RWPE1 (cell line): Measurements from ENCODE around the gene UVSSA.

ENCODE experiments used
- CTCF ChIA-PET: fragments of 350-600 bp; sonication (Branson Sonifier 250); formaldehyde crosslinking; extraction: SDS; loops from one replicate; lab custom pipeline; 2021; lab: Yijun Ruan, JAX
- POLR2A ChIA-PET: fragments of 400-600 bp; formaldehyde crosslinking; extraction: SDS; loops from one replicate; lab custom pipeline; 2020; ENCODE audit warnings: antibody characterized with exemption; ENCODE audit not compliant: low non-redundant PET; lab: Yijun Ruan, JAX
- DNase-seq: peaks from one replicate; pipeline ENCODE4 v3.0.0; 2012; ENCODE audit warnings: low spot score
- H3K27ac ChIP-seq: fragments of 450-650 bp; 2 replicates; pipeline ENCODE4 v1.5.1; 2017
- TF ChIP-seq, protein P1 (sequence below): fragments of 450-650 bp; conservative IDR thresholded peaks from 2 replicates; pipeline ENCODE4 v1.5.1; 2017; ENCODE audit warnings: low read depth, mild to moderate bottlenecking

Gene UVSSA

DNA sequence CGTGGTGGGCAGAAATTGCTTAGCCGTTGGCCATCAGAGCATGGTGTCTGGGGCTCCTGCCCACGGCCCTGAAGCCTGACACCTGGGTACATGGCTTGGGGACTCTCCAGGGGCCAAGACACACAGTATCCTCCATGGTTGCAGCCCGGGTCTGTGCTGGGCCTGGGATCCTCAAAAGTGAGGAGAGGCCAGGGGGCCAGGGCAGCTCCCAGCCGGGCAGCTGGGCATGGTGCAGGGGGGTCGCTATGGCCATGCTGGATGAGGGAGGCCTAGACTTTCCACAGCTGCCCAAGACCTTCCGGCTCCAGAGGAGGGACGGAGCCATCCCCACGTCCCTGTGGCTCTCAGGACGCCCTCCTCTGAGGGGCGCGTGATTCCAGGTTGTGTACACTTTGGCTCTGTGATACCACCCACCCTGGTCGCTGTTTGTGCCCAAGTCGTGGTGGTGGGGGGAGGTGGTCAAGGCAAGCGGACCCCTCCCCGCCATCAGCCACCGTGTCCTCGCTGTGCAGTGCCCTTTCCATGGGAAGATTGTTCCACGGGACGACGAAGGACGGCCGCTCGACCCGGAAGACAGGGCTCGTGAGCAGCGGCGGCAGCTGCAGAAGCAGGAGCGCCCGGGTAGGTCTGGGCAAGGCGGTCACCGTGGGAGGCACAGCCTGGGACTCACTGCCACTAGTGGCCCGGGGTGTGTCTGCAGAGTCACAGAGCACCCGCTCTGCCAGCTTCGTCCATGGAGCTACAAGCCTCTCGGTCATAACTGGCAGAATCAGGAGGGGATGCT lies 33.6 kb downstream of the UVSSA start:
- CTCF ChIA-PET, result interaction anchor here (0.7 kb wide), 1 partner anchor 169 kb away, joined by 3 read pairs; no protein-coding TSS in a partner anchor
- no peak overlapping the region for H3K27ac ChIP-seq
- POLR2A ChIA-PET, result no interaction called here
- TF ChIP-seq, protein P1, sequence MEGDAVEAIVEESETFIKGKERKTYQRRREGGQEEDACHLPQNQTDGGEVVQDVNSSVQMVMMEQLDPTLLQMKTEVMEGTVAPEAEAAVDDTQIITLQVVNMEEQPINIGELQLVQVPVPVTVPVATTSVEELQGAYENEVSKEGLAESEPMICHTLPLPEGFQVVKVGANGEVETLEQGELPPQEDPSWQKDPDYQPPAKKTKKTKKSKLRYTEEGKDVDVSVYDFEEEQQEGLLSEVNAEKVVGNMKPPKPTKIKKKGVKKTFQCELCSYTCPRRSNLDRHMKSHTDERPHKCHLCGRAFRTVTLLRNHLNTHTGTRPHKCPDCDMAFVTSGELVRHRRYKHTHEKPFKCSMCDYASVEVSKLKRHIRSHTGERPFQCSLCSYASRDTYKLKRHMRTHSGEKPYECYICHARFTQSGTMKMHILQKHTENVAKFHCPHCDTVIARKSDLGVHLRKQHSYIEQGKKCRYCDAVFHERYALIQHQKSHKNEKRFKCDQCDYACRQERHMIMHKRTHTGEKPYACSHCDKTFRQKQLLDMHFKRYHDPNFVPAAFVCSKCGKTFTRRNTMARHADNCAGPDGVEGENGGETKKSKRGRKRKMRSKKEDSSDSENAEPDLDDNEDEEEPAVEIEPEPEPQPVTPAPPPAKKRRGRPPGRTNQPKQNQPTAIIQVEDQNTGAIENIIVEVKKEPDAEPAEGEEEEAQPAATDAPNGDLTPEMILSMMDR, result no peak
- DNase-seq, result no peak

DNA sequence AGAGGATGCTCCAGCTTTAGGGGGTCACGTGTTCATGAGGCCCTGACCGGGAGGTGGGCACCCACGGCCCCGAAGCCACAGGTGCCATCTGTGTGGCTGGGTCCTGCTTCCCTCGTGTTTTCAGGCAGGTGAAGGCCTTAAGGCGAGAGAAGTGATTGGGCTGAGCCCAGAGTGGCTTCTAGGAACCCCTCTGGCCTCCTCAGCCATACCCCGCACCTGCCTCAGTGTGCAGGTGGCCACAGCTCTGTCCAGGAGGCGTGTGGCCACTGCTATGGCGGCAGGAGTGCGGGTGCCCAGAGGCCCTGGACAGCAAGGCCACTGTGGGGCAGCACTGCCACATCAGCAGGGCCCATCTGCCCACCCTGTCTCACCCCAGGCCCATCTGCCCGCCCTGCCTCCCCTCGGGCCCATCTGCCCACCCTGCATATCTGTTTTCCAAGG lies 34.2 kb downstream of the UVSSA start:
- POLR2A ChIA-PET, result no interaction called here
- no peak for DNase-seq
- H3K27ac ChIP-seq, result no peak overlapping the region
- TF ChIP-seq, protein P1, result no peak
- CTCF ChIA-PET, result interaction anchor here (0.7 kb wide), 1 partner anchor 168 kb away, joined by 3 read pairs; no protein-coding TSS in a partner anchor

DNA sequence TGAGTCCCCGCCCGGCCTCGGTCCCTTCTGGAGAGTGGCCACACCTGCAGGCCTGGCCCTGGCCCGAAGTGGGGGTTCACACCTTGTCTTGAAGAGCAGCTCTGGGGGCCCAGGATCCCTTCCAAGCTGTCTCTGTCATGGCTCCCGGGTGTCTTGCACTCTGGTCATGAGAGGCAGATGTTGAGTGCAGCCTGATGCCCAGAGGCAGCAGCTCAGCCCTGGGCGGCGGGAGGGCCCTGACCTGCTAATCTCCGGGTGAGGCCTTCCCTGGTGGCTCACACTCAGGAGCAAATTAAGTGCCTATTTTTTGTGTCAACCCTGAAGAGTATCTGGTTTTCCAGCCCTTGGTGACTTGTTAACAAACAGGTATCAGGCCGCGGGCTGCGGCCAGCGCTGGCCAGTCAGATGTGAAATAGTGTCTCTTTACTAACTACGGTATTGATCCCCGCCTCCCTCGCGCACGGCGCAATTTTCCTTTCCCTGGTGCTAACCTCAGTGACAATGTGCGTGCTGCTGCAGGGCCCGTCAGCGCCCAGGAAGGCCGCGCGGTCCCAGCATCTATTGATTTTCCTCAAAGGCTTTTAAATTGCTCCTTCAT lies 35.0 kb downstream of the UVSSA start:
- DNase-seq, result no peak
- TF ChIP-seq, protein P1, result no peak
- H3K27ac ChIP-seq, result no peak overlapping the region
- ChIA-PET CTCF (no interaction called here), POLR2A (no interaction called here)

DNA sequence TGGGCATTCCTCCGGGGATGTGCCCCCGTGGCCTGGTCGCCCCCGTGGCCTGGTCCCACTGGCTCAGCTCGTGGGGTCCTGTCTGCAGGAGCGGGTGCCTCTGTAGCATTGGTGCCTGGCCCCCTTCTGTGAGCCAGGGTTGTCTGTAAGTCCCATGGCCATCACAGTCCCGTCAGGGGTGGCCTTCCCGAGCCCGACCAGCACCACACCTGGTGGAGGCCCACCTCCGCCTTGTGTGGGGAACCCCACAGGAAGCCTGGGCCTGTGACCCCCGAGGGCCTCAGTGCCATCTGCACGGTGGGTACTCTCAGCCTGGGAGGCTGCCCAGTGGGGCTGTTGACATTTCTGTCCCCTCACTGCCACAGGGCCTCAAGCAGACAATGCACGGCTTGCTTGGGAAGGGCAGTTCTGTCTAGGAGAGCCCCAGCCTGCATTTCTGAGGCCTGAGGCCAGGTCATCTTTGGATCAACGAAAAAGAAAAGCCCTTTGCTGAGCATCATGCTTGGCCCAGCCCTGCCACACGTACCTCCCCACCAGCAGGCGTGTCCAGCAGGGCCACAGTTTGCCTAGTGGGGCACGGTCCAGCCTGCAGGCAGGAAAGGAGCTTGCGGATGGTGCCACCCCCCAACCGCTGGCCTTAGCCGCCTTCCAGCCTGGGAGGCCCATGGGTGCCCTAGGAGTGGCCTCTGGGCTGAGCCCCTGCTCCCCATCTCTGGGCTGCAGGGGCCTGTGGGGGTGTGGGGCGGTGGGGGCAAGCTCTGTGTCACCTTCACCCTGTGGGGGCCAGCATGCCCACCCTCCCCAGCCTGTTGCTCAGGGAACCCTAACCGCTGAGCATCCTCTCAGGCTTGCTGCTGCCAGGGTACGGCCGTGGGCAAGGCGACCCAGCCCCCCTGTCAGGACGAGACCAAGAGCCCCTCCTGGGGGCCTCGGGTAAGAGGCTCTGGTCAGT lies 36.0 kb downstream of the UVSSA start:
- ChIA-PET CTCF (no interaction called here), POLR2A (no interaction called here)
- H3K27ac ChIP-seq, result no peak overlapping the region

DNA sequence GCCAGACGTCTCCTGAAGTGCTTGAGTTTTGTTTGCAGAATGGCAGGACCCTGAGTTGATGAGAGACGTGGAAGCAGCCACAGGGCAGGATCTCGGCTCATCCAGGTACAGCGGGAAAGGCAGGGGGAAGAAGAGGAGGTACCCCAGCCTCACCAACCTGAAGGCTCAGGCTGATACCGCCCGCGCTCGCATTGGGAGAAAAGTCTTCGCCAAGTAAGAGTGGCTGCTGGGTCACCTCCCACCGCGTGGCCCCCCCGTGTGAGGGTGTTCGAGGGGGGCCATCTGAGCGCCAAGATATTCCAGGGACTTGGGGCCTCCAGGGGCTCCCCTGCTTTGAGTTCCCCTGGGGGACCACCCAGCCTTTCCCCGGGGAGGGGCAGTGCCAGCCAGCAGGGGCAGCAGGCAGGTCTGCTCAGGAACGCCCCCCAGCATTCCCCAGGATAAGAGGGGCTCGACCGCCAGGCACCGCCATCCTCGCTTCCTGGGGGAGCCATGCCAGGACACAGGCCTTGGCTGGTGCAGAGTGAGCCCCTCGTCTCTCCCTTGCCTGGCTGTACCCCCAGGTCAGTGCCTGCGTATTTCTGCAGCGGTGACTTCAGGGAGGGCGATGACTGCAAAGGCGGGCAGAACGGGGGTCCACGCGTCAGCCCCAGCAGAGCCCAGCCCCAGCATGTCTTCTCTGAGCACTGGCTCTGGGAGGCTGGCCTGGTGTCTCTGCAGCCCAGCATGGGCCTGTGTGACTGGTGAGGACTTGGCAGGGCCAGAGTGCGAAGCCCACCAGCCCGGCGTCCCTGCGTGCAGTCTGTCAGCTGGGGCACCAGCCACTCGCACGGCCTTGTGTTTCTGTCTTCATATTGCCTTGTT lies 37.0 kb downstream of the UVSSA start:
- no peak for DNase-seq
- TF ChIP-seq, protein P1, result no peak
- CTCF ChIA-PET, result no interaction called here
- H3K27ac ChIP-seq, result no peak overlapping the region
- POLR2A ChIA-PET, result no interaction called here

More for the DNA sequence above, 36.0 kb downstream of the UVSSA start:
- TF ChIP-seq, protein P1, result no peak
- DNase-seq, result no peak
